ENCODE data around the gene GALNT2.

GALNT2 gene

DNA sequence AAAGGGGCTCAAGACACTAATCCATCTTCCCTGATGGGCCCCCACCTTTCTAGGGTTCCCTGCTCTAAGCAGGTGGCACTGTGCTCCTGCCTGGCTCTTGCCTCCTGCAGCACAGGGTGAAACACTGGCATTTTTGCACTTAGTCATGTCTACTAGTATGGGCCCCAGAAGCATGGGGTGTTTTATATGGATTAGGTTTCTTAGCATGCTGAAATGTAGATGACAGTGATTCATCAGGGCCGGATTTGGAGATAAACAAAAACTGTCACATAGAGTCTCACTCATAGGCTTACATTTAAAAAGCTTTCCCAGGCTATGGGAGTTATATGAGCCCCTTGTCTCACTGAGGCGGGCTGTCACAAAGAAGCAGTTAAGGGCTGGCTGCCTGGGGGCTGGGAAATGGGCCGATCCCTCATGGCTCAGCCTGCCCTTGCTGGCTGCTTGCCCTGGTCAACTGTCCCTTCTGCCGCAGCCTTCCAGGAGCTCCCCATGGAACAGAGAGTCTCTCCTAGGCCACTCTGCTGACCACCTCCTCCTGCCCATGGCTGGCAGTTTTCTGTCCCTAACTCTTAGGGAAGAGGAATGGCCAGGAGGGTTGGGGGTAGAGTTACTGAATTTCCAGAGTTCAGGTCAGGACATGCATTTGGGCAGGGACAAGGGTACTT lies 6.5 kb downstream of the GALNT2 start:
- DNase-seq = no peak

GRCh38 chr1:230074270-230074669 lies 7.2 kb downstream of the GALNT2 start:
- DNase-seq = no peak

DNA sequence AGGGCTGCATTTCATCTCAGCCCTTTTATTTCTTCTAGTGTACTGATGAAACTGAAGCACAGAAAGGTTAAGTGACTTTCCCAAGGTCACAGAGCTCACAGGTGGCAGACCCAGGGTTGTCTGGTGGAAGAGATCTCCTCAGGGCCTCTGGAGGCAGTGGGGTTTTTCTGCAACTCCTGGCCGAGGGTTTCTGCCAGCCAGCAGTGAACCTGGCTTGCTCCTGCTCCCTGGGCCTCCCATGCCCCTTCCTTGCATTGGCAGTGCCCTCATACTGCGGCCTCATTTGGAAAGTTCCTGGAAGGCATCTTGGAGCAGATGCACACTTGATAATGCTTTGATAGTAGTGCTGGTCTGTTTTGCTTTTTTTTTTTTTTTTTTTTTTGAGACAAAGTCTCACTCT lies 7.7 kb downstream of the GALNT2 start:
- DNase-seq = no peak

GRCh38 chr1:230076121-230076520 lies 9.1 kb downstream of the GALNT2 start:
- DNase-seq = no peak

DNA sequence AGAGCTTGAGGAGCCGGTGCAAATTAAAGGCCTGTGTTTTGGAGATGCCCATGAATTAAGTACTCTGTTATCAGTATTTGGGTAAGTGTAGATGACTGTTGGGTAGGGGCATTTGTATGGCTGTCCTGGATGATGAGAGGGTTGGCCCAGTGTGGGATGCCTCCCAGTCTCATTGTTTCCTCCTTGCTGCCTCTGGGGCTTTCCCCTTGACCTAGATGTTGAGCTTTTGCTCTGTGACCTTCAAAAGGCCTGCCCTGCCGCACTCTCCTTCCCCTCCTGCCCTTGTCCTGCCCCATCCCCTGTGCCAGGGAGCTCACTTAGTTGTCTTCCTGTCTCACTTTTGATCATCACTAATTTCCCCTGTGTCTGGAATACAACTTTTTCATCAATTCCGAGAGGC lies 10.0 kb downstream of the GALNT2 start:
- DNase-seq = no peak

DNA sequence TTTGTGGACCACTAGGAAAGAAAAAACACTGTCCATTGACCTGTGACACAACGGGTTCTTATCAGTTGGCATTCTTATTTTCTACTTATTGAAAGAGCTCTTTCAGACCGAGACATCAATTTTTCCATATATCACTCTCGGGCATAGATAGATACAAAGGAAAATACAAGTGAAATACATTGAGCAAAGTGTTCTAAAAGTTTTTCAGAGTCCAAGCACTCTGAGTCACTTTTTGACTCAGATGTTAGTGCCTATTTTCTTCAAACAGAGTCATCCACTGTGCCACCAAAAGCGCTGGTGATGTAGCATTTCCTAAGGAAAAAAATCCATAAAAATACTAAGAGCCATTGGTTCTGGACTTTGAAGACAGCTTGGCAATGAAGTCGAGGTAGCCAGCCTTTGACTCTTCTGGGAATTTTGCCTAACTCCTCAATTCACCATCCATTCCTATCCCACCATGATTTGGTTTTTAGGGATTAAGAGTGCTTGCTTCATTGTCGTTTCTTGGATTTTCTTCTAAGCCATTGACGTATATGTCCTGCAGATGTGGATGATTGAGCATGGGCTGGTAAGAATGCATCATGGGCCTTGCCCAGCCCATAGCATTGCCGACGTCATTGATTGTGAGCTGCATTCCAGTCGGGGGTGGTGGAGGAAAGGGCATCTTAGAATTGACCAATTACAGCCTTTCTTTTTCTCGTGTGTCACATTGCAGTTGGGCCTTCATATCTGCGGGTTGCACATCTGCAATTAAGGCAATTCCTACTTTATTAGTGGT lies 10.6 kb downstream of the GALNT2 start:
- no peak for DNase-seq

- DNase-seq = no peak
Observed at GRCh38 chr1:230079199-230080024, 12.4 kb downstream of the GALNT2 start.

DNA sequence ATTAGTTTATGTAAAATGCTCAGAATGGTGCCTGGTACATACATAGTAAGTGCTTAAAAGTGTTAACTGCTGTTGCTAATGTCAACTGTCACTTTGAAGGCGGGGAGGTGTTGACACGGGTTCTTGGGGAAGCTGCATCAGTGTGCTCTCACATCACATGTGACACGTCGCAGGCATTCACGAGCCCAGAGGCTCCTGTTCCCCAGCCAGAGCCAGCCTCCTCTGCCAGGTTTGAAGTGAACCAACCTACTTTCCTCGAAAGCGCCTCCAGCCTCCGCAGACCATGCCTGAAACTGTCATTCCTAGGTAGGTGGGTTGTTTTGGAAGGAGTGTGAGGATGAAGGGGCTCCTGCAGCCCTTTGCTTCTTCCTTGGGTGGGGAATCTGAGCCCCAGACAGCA lies 13.8 kb downstream of the GALNT2 start:
- no peak for DNase-seq

DNA sequence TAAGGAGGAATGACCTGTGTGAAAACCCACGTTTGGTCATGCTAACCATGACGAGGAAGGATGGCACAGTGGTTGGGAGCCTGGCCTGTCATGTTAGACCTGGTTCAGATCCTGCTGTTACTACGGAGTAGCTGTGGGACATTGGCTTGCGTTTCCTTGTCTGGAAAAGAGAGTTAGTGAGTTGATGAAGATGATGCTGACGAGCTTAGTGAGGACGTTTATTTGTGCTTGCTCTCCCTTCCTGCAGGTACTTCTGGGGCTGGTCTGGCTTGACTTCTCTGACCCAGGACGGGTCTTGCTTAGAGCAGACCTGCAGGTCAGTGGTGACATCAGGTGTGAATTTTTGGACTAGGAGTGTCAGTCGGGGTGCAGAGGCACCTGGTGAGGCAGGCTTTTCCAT lies 14.7 kb downstream of the GALNT2 start:
- no peak for DNase-seq

GRCh38 chr1:230082211-230082610 lies 15.2 kb downstream of the GALNT2 start:
- DNase-seq = no peak

GRCh38 chr1:230083053-230083452 lies 16.0 kb downstream of the GALNT2 start:
- DNase-seq = no peak

DNA sequence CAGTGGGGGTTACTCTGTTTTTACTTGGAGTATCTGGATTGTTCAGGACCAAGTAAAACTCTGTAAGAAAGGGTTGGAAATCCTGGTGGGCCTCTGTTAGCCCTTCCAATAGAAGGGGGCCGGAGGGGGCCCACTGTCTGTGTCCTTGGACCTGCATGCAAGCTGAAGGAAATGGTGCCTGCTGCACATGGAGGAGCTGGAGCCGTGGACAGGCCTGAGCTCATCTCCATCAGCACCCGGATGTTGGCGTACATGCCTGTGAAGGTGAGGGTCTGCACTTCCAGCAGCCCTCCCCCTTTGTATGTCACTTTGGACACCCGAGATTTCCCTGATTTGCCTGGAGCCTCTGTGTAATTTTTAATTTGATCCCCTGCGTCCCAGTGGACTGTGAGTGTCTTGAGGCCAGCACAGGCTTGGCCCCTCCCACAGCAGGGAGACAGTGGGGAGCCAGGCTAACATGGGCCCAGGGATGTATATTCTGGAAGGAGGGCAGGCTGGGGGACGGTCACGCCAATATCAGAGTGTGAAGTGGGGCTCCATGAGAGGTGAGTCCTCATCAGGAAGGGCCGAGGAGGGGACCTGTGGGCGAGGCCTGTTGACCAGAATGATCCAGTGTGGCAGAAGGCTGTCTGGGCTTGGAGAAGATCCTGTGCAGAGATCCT lies 16.8 kb downstream of the GALNT2 start:
- no peak for DNase-seq

DNA sequence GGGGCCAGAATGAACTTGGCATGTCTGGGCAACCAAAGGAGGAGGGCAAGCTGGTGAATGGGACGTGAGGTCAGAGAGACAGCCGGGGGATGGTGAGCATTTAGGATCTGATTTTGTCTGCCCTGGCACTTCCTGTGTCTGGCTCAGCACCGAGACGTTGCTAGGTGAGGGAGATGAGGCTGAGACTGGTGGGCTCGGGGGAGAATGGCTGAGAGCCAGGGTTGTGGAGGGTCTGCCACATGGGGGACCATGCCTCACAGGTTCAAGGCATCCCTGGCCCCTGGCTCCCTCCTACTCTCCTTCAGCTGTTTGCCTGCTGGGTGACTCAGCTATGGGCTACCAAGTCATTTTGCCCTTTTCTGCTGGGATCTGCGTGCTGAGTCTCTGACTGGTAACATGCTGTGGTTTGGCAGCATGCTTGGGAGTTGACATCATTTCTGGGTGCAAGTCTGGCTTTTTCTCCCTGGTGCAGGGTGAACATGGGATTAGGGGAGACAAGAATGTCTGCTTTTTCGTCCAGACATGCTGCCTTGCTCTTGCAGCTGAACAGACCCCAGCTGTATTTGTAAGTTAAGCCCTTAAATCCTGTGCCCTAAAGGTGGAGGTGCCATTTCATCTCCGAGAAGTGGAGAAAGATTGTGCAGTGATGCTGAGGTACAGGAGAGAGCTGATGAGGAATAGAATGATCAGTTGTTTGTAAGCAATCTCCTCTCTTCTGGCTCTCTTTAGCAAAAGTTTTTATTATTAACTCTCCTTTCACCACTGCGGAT lies 17.6 kb downstream of the GALNT2 start:
- no peak for DNase-seq

GRCh38 chr1:230085178-230085515 lies 18.1 kb downstream of the GALNT2 start:
- DNase-seq = no peak

DNA sequence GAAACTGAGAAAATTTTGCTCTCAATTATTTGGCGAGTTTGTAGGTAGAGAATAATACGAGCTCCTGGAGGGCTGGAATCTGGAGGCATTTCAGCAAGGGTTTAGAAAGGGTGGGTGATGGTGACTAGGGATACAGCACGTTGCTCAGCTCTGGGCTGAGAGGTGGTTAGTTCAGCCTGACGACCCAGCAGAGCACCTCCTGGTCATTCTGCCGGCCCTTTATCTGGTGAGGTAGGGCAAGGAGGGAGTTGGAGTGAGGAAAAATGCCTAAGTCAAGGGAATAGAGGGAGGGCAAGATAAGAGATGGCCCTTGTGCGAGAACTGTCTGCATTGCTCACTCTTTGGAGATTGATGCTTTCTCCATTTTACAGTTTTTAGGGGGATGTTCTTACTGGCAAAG lies 19.1 kb downstream of the GALNT2 start:
- DNase-seq = no peak

GRCh38 chr1:230087028-230087716 lies 20.1 kb downstream of the GALNT2 start:
- DNase-seq = no peak

DNA sequence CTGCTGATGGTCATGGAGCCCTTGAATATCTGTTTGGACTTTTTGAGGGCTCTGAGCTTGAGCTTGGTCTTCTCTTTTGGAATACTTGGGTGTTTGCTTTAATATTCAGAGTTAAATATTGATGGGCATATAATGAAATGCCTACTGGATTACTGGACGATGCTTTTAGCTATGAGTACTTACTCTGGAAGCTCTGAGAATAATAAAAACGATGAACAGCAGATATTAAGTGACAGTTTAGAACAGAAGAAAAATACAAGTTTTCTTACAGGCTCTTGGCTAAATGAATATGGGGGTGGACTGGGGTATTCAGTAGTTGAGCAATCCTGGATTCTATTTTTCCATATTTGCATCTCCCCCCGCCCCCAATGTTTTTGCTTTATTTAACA lies 20.7 kb downstream of the GALNT2 start:
- no peak for DNase-seq

- DNase-seq = no peak
Observed at GRCh38 chr1:230090194-230090711, 23.2 kb downstream of the GALNT2 start.

DNA sequence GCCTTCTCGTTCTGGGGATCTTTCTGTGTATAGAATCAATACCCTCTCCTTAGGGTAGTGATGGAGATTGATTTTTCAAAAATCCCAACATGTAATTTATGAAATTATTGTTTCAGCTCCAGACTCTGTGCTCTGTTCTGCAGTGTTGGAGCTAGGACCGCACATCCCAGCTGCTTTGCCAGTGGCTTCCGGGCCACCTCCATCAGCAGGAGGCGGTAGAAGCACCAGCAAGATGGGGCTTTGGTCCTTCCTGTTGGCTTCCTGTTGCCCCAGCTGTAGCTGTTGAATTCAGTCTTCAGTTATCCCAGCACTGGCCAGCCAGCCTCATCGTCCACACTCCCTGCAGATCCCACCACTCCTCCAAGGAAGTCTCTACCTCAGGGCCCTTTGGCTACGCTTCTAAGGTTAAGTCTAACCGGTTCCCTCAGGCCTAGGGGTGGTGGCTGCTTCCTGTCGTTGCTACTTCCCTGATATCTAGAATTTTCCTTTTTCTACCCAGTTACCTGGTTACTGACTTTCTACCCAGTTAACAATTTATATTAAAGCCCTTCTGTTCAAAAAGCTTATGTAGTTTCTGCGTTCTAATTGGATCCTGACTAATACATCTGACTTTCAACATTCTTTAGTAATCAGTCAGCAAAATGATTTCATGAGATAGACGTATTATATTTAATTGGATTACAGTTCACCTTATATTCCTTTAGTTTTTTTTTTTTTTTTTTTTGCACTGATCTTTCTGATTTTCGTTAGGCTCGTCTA lies 24.6 kb downstream of the GALNT2 start:
- DNase-seq = no peak

DNA sequence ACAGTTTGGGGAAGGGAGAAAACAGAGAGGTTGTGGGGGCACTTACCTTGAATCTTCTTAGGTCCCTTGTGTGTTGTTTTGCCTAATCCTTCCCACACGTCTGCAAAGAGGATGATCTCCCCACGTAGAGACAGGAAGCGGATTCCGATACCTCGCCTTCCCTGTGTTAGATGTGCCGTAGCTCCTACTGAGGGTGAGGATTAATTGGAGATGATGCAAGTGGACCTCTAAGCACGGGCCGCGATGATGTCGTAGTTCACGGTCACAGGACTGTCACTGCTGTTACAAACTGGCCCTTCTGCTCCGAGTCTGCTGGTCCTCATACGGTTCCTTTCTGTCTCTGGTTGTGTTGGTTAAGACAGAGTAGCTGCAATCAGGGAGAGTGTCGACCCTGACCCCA lies 27.7 kb downstream of the GALNT2 start:
- no peak for DNase-seq

DNA sequence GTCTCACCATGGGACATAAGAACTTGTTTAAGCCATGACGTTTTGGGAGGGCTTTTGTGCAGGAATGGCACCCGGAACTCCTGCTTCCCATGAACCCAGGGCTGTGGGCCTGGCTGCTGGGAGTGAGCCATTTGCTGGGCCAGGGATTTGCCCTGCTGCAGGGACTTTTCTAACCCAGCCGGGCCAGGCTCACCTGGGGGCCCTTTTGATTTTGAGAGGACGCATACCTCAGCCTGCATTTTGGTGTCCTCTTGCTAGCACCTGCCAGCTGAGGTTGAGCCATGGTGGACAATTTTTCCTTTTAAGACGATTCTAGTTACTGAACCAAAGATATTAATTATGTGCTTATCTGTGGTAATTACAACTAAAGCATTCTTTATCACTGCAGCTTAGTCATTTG lies 28.9 kb downstream of the GALNT2 start:
- no peak for DNase-seq
